HUES48 (cell line): Measurements from ENCODE around the gene SHISA7.
"Not testable (repeated sequence)": the region's sequence is repeated elsewhere in the genome, so short reads cannot be mapped to it uniquely, and the experiment has no call there.

Experiments
- H3K27ac ChIP-seq: one replicate; pipeline ENCODE4 v1.7.0; 2013; ENCODE audit warnings: low read depth, low read length, inconsistent platforms
- H3K27me3 ChIP-seq: 2 replicates; pipeline ENCODE4 v1.6.1; 2013; ENCODE audit warnings: mild to moderate bottlenecking, low read length; ENCODE audit not compliant: control insufficient read depth, insufficient read depth
- H3K36me3 ChIP-seq: 2 replicates; pipeline ENCODE4 v1.6.1; 2013; ENCODE audit warnings: low read length; ENCODE audit not compliant: control insufficient read depth, insufficient read depth
- H3K4me1 ChIP-seq: 2 replicates; pipeline ENCODE4 v1.6.1; 2013; ENCODE audit warnings: mild to moderate bottlenecking, low read length; ENCODE audit not compliant: control insufficient read depth, insufficient read depth
- H3K4me3 ChIP-seq: 2 replicates; pipeline ENCODE4 v1.5.1; 2013; ENCODE audit warnings: mild to moderate bottlenecking, low read depth, low read length
- H3K9ac ChIP-seq: 2 replicates; pipeline ENCODE4 v1.6.1; 2013; ENCODE audit warnings: mild to moderate bottlenecking, low read depth, low read length, moderate library complexity
- H3K9me3 ChIP-seq: 2 replicates; pipeline ENCODE4 v1.6.1; 2013; ENCODE audit warnings: low read length; ENCODE audit not compliant: control insufficient read depth, insufficient read depth

The SHISA7 gene

GRCh38 chr19:55451965-55452748 lies 9.1 kb upstream of the SHISA7 start:
- Histone ChIP-seq H3K27me3 (peaks cover 53% of the 10 kb centered on the region), H3K9ac (no peak overlapping the region), H3K4me3 (peak overlapping the region; percentile 57), H3K9me3 (no peaks in the 10 kb centered on the region), H3K27ac (no peak overlapping the region), H3K36me3 (peaks cover 22% of the 10 kb centered on the region), H3K4me1 (peaks cover 4% of the 10 kb centered on the region; the same call in 1 of the 2 replicates)

- Histone ChIP-seq H3K27me3 (peaks cover 61% of the 10 kb centered on the region), H3K4me3 (peak overlapping the region; percentile 45), H3K9ac (no peak overlapping the region), H3K4me1 (peaks cover 4% of the 10 kb centered on the region; the same call in 1 of the 2 replicates), H3K9me3 (no peaks in the 10 kb centered on the region), H3K27ac (no peak overlapping the region), H3K36me3 (peaks cover 18% of the 10 kb centered on the region)
Observed at GRCh38 chr19:55451163-55451964, 8.3 kb upstream of the SHISA7 start.

- Histone ChIP-seq H3K9me3 (no peaks in the 10 kb centered on the region), H3K36me3 (peaks cover 8% of the 10 kb centered on the region; the same call in 1 of the 2 replicates), H3K27me3 (peaks cover 78% of the 10 kb centered on the region), H3K9ac (no peak overlapping the region), H3K4me1 (peaks cover 4% of the 10 kb centered on the region; the same call in 1 of the 2 replicates), H3K4me3 (no peak overlapping the region), H3K27ac (no peak overlapping the region)
Observed at GRCh38 chr19:55449469-55449868, 6.4 kb upstream of the SHISA7 start.

GRCh38 chr19:55448175-55448490 lies 5.0 kb upstream of the SHISA7 start:
- H3K36me3 ChIP-seq, H3K4me1 ChIP-seq, H3K27ac ChIP-seq, H3K4me3 ChIP-seq, H3K9ac ChIP-seq, H3K9me3 ChIP-seq: not testable (repeated sequence)
- peaks cover 91% of the 10 kb centered on the region for H3K27me3 ChIP-seq

GRCh38 chr19:55447421-55448174 lies 4.5 kb upstream of the SHISA7 start:
- Histone ChIP-seq H3K4me1 (peaks cover 4% of the 10 kb centered on the region; the same call in 1 of the 2 replicates), H3K27me3 (peaks cover 96% of the 10 kb centered on the region), H3K9ac (no peak overlapping the region), H3K4me3 (no peak overlapping the region), H3K36me3 (no peaks in the 10 kb centered on the region), H3K27ac (no peak overlapping the region), H3K9me3 (no peaks in the 10 kb centered on the region)

GRCh38 chr19:55446060-55446459 lies 3.0 kb upstream of the SHISA7 start:
- peaks cover under 1% of the 10 kb centered on the region; the same call in 1 of the 2 replicates for H3K4me1 ChIP-seq
- no peaks in the 10 kb centered on the region for H3K9me3 ChIP-seq
- H3K4me3 ChIP-seq, result no peak overlapping the region
- H3K27ac ChIP-seq, result no peak overlapping the region
- no peak overlapping the region for H3K9ac ChIP-seq
- H3K27me3 ChIP-seq, result peaks cover 97% of the 10 kb centered on the region
- H3K36me3 ChIP-seq, result no peaks in the 10 kb centered on the region

- Histone ChIP-seq H3K9ac (no peak overlapping the region), H3K9me3 (no peaks in the 10 kb centered on the region), H3K4me1 (peaks cover 4% of the 10 kb centered on the region; the same call in 1 of the 2 replicates), H3K4me3 (no peak overlapping the region), H3K36me3 (no peaks in the 10 kb centered on the region), H3K27ac (no peak overlapping the region), H3K27me3 (peaks cover 98% of the 10 kb centered on the region)
Observed at GRCh38 chr19:55444646-55445045, 1.5 kb upstream of the SHISA7 start.

GRCh38 chr19:55443824-55444480 lies 852 bp upstream of the SHISA7 start:
- Histone ChIP-seq H3K4me3 (0 out of 2 replicates have a peak overlapping the region, but pooled peaks have one; percentile 8), H3K4me1 (peaks cover 4% of the 10 kb centered on the region; the same call in 1 of the 2 replicates), H3K27me3 (peaks cover 98% of the 10 kb centered on the region), H3K36me3 (no peaks in the 10 kb centered on the region), H3K27ac (no peak overlapping the region), H3K9me3 (no peaks in the 10 kb centered on the region), H3K9ac (no peak overlapping the region)

- peaks cover 4% of the 10 kb centered on the region; the same call in 1 of the 2 replicates for H3K4me1 ChIP-seq
- H3K9me3 ChIP-seq, result no peaks in the 10 kb centered on the region
- H3K27ac ChIP-seq, result no peak overlapping the region
- H3K4me3 ChIP-seq, result no peak overlapping the region; the same call in 1 of the 2 replicates
- no peaks in the 10 kb centered on the region for H3K36me3 ChIP-seq
- H3K9ac ChIP-seq, result no peak overlapping the region
- H3K27me3 ChIP-seq, result peaks cover 93% of the 10 kb centered on the region
Observed at GRCh38 chr19:55442372-55442961, 633 bp downstream of the SHISA7 start.

GRCh38 chr19:55441692-55442321 lies 1.3 kb downstream of the SHISA7 start:
- peak overlapping the region; percentile 66; the same call in 1 of the 2 replicates for H3K4me3 ChIP-seq
- peaks cover 4% of the 10 kb centered on the region; the same call in 1 of the 2 replicates for H3K4me1 ChIP-seq
- no peak overlapping the region for H3K9ac ChIP-seq
- peaks cover 86% of the 10 kb centered on the region for H3K27me3 ChIP-seq
- no peaks in the 10 kb centered on the region for H3K9me3 ChIP-seq
- no peaks in the 10 kb centered on the region for H3K36me3 ChIP-seq
- no peak overlapping the region for H3K27ac ChIP-seq
